ENCODE data around the gene DNAJA2. TPM values are rescaled to one million over a fixed set of nuclear protein-coding genes. Genes with fewer than 3 reads are reported as not detected.

Gene DNAJA2
- total RNA-seq, 3 donors from 2014 or later, result 90.0 to 105 (median 102) TPM

- DNase-seq, result no peak
- Mint-ChIP-seq H3K9me3 (no peaks in the 10 kb centered on the region), H3K27me3 (ENCODE audit: low read depth) (no peaks in the 10 kb centered on the region), H3K4me3 (no peak overlapping the region), H3K36me3 (ENCODE audit: insufficient read depth) (no peaks in the 10 kb centered on the region), H3K4me1 (ENCODE audit: low read depth) (no peaks in the 10 kb centered on the region)
- ATAC-seq, result no peak
Measured at GRCh38 chr16:46991729-46992704, 18.5 kb upstream of the DNAJA2 start.

GRCh38 chr16:46986896-46987295 lies 13.4 kb upstream of the DNAJA2 start:
- Mint-ChIP-seq H3K4me1 (ENCODE audit: low read depth) (no peaks in the 10 kb centered on the region), H3K9me3 (no peaks in the 10 kb centered on the region), H3K27me3 (ENCODE audit: low read depth) (no peaks in the 10 kb centered on the region), H3K36me3 (ENCODE audit: insufficient read depth) (no peaks in the 10 kb centered on the region), H3K4me3 (no peak overlapping the region)
- DNase-seq, result no peak
- ATAC-seq, result no peak

- no peaks in the 10 kb centered on the region for H3K9me3 Mint-ChIP-seq
- H3K4me3 Mint-ChIP-seq, result no peak overlapping the region
- no peaks in the 10 kb centered on the region for H3K27me3 Mint-ChIP-seq (ENCODE audit: low read depth)
- no peak for DNase-seq
- no peak for ATAC-seq
- no peaks in the 10 kb centered on the region for H3K4me1 Mint-ChIP-seq (ENCODE audit: low read depth)
- H3K36me3 Mint-ChIP-seq (ENCODE audit: insufficient read depth), result no peaks in the 10 kb centered on the region
Measured at GRCh38 chr16:46986438-46986837, 13.0 kb upstream of the DNAJA2 start.

GRCh38 chr16:46982335-46982734 lies 8.9 kb upstream of the DNAJA2 start:
- no peaks in the 10 kb centered on the region for H3K4me1 Mint-ChIP-seq (ENCODE audit: low read depth)
- H3K4me3 Mint-ChIP-seq, result no peak overlapping the region
- no peak for ATAC-seq
- no peaks in the 10 kb centered on the region for H3K27me3 Mint-ChIP-seq (ENCODE audit: low read depth)
- H3K36me3 Mint-ChIP-seq (ENCODE audit: insufficient read depth), result no peaks in the 10 kb centered on the region
- no peak for DNase-seq
- H3K9me3 Mint-ChIP-seq, result no peaks in the 10 kb centered on the region

- Mint-ChIP-seq H3K9me3 (no peaks in the 10 kb centered on the region), H3K4me1 (ENCODE audit: low read depth) (peaks cover 12% of the 10 kb centered on the region), H3K27me3 (ENCODE audit: low read depth) (no peaks in the 10 kb centered on the region), H3K4me3 (no peak overlapping the region), H3K36me3 (ENCODE audit: insufficient read depth) (no peaks in the 10 kb centered on the region)
- DNase-seq, result no peak
- no peak for ATAC-seq
Measured at GRCh38 chr16:46980926-46981325, 7.5 kb upstream of the DNAJA2 start.

- peaks cover 4% of the 10 kb centered on the region for H3K36me3 Mint-ChIP-seq (ENCODE audit: insufficient read depth)
- peak overlapping the region; percentile 27 for H3K4me3 Mint-ChIP-seq
- no peak for DNase-seq
- peaks cover 40% of the 10 kb centered on the region for H3K4me1 Mint-ChIP-seq (ENCODE audit: low read depth)
- no peaks in the 10 kb centered on the region for H3K27me3 Mint-ChIP-seq (ENCODE audit: low read depth)
- ATAC-seq, result no peak
- H3K9me3 Mint-ChIP-seq, result no peaks in the 10 kb centered on the region
Measured at GRCh38 chr16:46976550-46976949, 3.1 kb upstream of the DNAJA2 start.

- H3K4me1 Mint-ChIP-seq (ENCODE audit: low read depth), result peaks cover 44% of the 10 kb centered on the region
- H3K27me3 Mint-ChIP-seq (ENCODE audit: low read depth), result no peaks in the 10 kb centered on the region
- no peak for DNase-seq
- H3K9me3 Mint-ChIP-seq, result no peaks in the 10 kb centered on the region
- H3K36me3 Mint-ChIP-seq (ENCODE audit: insufficient read depth), result peaks cover 8% of the 10 kb centered on the region
- H3K4me3 Mint-ChIP-seq, result peak overlapping the region; percentile 41
- no peak for ATAC-seq
Measured at GRCh38 chr16:46975908-46976470, 2.5 kb upstream of the DNAJA2 start.

GRCh38 chr16:46975165-46975564 lies 1.7 kb upstream of the DNAJA2 start:
- ATAC-seq (no peak), DNase-seq (no peak)
- Mint-ChIP-seq H3K9me3 (no peaks in the 10 kb centered on the region), H3K4me3 (peak overlapping the region; percentile 91), H3K36me3 (ENCODE audit: insufficient read depth) (peaks cover 9% of the 10 kb centered on the region), H3K4me1 (ENCODE audit: low read depth) (peaks cover 48% of the 10 kb centered on the region), H3K27me3 (ENCODE audit: low read depth) (no peaks in the 10 kb centered on the region)

- DNase-seq (no peak), ATAC-seq (no peak)
- H3K27me3 Mint-ChIP-seq (ENCODE audit: low read depth), result no peaks in the 10 kb centered on the region
- peaks cover 53% of the 10 kb centered on the region for H3K4me1 Mint-ChIP-seq (ENCODE audit: low read depth)
- H3K36me3 Mint-ChIP-seq (ENCODE audit: insufficient read depth), result peaks cover 11% of the 10 kb centered on the region
- peak overlapping the region; percentile 91 for H3K4me3 Mint-ChIP-seq
- H3K9me3 Mint-ChIP-seq, result no peaks in the 10 kb centered on the region
Measured at GRCh38 chr16:46974352-46974751, 878 bp upstream of the DNAJA2 start.

- peaks cover 13% of the 10 kb centered on the region for H3K36me3 Mint-ChIP-seq (ENCODE audit: insufficient read depth)
- ATAC-seq (no peak), DNase-seq (no peak)
- no peaks in the 10 kb centered on the region for H3K9me3 Mint-ChIP-seq
- peak overlapping the region; percentile 91 for H3K4me3 Mint-ChIP-seq
- no peaks in the 10 kb centered on the region for H3K27me3 Mint-ChIP-seq (ENCODE audit: low read depth)
- H3K4me1 Mint-ChIP-seq (ENCODE audit: low read depth), result peaks cover 55% of the 10 kb centered on the region
Measured at GRCh38 chr16:46973996-46974324, 486 bp upstream of the DNAJA2 start.

GRCh38 chr16:46972429-46973206 lies 856 bp downstream of the DNAJA2 start:
- no peaks in the 10 kb centered on the region for H3K9me3 Mint-ChIP-seq
- peaks cover 24% of the 10 kb centered on the region for H3K36me3 Mint-ChIP-seq (ENCODE audit: insufficient read depth)
- peaks cover 65% of the 10 kb centered on the region for H3K4me1 Mint-ChIP-seq (ENCODE audit: low read depth)
- peak; percentile 26 for DNase-seq
- peak overlapping the region; percentile 89 for H3K4me3 Mint-ChIP-seq
- ATAC-seq, result peak; percentile 54 to 55
- H3K27me3 Mint-ChIP-seq (ENCODE audit: low read depth), result no peaks in the 10 kb centered on the region

GRCh38 chr16:46971271-46971670 lies 2.2 kb downstream of the DNAJA2 start:
- Mint-ChIP-seq H3K9me3 (no peaks in the 10 kb centered on the region), H3K4me1 (ENCODE audit: low read depth) (peaks cover 62% of the 10 kb centered on the region), H3K27me3 (ENCODE audit: low read depth) (no peaks in the 10 kb centered on the region), H3K4me3 (peak overlapping the region; percentile 65), H3K36me3 (ENCODE audit: insufficient read depth) (peaks cover 37% of the 10 kb centered on the region)
- DNase-seq, result no peak
- ATAC-seq, result no peak

- no peak for DNase-seq
- ATAC-seq, result no peak
- Mint-ChIP-seq H3K9me3 (no peaks in the 10 kb centered on the region), H3K27me3 (ENCODE audit: low read depth) (no peaks in the 10 kb centered on the region), H3K36me3 (ENCODE audit: insufficient read depth) (peaks cover 39% of the 10 kb centered on the region), H3K4me1 (ENCODE audit: low read depth) (peaks cover 52% of the 10 kb centered on the region), H3K4me3 (no peak overlapping the region)
Measured at GRCh38 chr16:46970089-46970488, 3.4 kb downstream of the DNAJA2 start.

GRCh38 chr16:46968063-46968435 lies 5.4 kb downstream of the DNAJA2 start:
- DNase-seq (no peak), ATAC-seq (no peak)
- no peak overlapping the region for H3K4me3 Mint-ChIP-seq
- peaks cover 46% of the 10 kb centered on the region for H3K4me1 Mint-ChIP-seq (ENCODE audit: low read depth)
- no peaks in the 10 kb centered on the region for H3K27me3 Mint-ChIP-seq (ENCODE audit: low read depth)
- no peaks in the 10 kb centered on the region for H3K9me3 Mint-ChIP-seq
- H3K36me3 Mint-ChIP-seq (ENCODE audit: insufficient read depth), result peaks cover 48% of the 10 kb centered on the region

Data from activated T-cell treated with anti-CD3 and anti-CD28 coated beads, Interleukin-2, amount 50 U/mL, for 4 hours (primary cell).